Measurements from ENCODE around the gene ADIPOR2. TPM values are rescaled to one million over a fixed set of nuclear protein-coding genes. Genes with fewer than 3 reads are reported as not detected.

ADIPOR2 gene
- total and polyA plus RNA-seq, 2 donors (not counting 1 experiment from before 2014, with no cell fraction given), result 43.1 to 46.1 TPM

- no peak overlapping the region for H3K4me3 ChIP-seq (replicated peaks in 1 of 4; ENCODE audit: control extremely low read depth in 1 of 4, insufficient read depth in 1 of 4, low read depth in 3 of 4, low read length in 4 of 4)
- H3K36me3 ChIP-seq (ENCODE audit: control insufficient read depth, insufficient read depth, low read length), result no peaks in the 10 kb centered on the region
- peaks cover 18% of the 10 kb centered on the region for H3K27me3 ChIP-seq (ENCODE audit: control insufficient read depth, insufficient read depth, low read length)
- H2AFZ ChIP-seq (ENCODE audit: low read length), result no peak overlapping the region
- no peaks in the 10 kb centered on the region for H3K79me2 ChIP-seq (ENCODE audit: control insufficient read depth, insufficient read depth, low read length)
- no peak for DNase-seq (ENCODE audit: low read depth in 2 of 2)
- H4K20me1 ChIP-seq (ENCODE audit: control insufficient read depth, extremely low read depth, insufficient read depth, low read length), result no peaks in the 10 kb centered on the region
- no peak overlapping the region for H3K9ac ChIP-seq (ENCODE audit: insufficient read depth, low read length)
- H3K27ac ChIP-seq (ENCODE audit: insufficient read depth, low read length), result no peak overlapping the region
- TF ChIP-seq EZH2 (IDR thresholded peaks at IDR 0.05; ENCODE audit: low read length, missing control alignments) (no peak), CTCF (conservative IDR thresholded peaks at IDR 0.05 in 1 of 2, IDR thresholded peaks at IDR 0.05 in 1 of 2; ENCODE audit: low read depth in 1 of 2, low read length in 2 of 2) (no peak)
- no peaks in the 10 kb centered on the region for H3K4me1 ChIP-seq (ENCODE audit: control insufficient read depth, extremely low read depth, insufficient read depth, low read length)
- H3K9me3 ChIP-seq (ENCODE audit: control insufficient read depth, insufficient read depth, low read depth, low read length), result no peaks in the 10 kb centered on the region
- no peak overlapping the region for H3K4me2 ChIP-seq (ENCODE audit: extremely low read depth, insufficient read depth, low read length)
Measured at GRCh38 chr12:1811948-1812291, 121.0 kb downstream of the ADIPOR2 start.

GRCh38 chr12:1812650-1813302 lies 121.9 kb downstream of the ADIPOR2 start:
- Histone ChIP-seq H2AFZ (ENCODE audit: low read length) (no peak overlapping the region), H3K4me2 (ENCODE audit: extremely low read depth, insufficient read depth, low read length) (no peak overlapping the region), H3K4me3 (replicated peaks in 1 of 4; ENCODE audit: control extremely low read depth in 1 of 4, insufficient read depth in 1 of 4, low read depth in 3 of 4, low read length in 4 of 4) (no peak overlapping the region), H3K4me1 (ENCODE audit: control insufficient read depth, extremely low read depth, insufficient read depth, low read length) (no peaks in the 10 kb centered on the region), H3K36me3 (ENCODE audit: control insufficient read depth, insufficient read depth, low read length) (no peaks in the 10 kb centered on the region), H3K27ac (ENCODE audit: insufficient read depth, low read length) (no peak overlapping the region), H3K27me3 (ENCODE audit: control insufficient read depth, insufficient read depth, low read length) (peaks cover 18% of the 10 kb centered on the region), H3K79me2 (ENCODE audit: control insufficient read depth, insufficient read depth, low read length) (no peaks in the 10 kb centered on the region), H3K9me3 (ENCODE audit: control insufficient read depth, insufficient read depth, low read depth, low read length) (no peaks in the 10 kb centered on the region), H4K20me1 (ENCODE audit: control insufficient read depth, extremely low read depth, insufficient read depth, low read length) (no peaks in the 10 kb centered on the region), H3K9ac (ENCODE audit: insufficient read depth, low read length) (no peak overlapping the region)
- TF ChIP-seq CTCF (conservative IDR thresholded peaks at IDR 0.05 in 1 of 2, IDR thresholded peaks at IDR 0.05 in 1 of 2; ENCODE audit: low read depth in 1 of 2, low read length in 2 of 2), result no peak
- no peak for TF ChIP-seq EZH2 (IDR thresholded peaks at IDR 0.05; ENCODE audit: low read length, missing control alignments)
- DNase-seq (ENCODE audit: low read depth in 2 of 2), result peak; percentile 45 to 72

- no peaks in the 10 kb centered on the region for H3K4me1 ChIP-seq (ENCODE audit: control insufficient read depth, extremely low read depth, insufficient read depth, low read length)
- no peak for DNase-seq (ENCODE audit: low read depth in 2 of 2)
- no peaks in the 10 kb centered on the region for H3K9me3 ChIP-seq (ENCODE audit: control insufficient read depth, insufficient read depth, low read depth, low read length)
- no peak overlapping the region for H3K9ac ChIP-seq (ENCODE audit: insufficient read depth, low read length)
- TF ChIP-seq CTCF (conservative IDR thresholded peaks at IDR 0.05 in 1 of 2, IDR thresholded peaks at IDR 0.05 in 1 of 2; ENCODE audit: low read depth in 1 of 2, low read length in 2 of 2), result no peak
- TF ChIP-seq EZH2 (IDR thresholded peaks at IDR 0.05; ENCODE audit: low read length, missing control alignments), result no peak
- no peaks in the 10 kb centered on the region for H4K20me1 ChIP-seq (ENCODE audit: control insufficient read depth, extremely low read depth, insufficient read depth, low read length)
- H3K27me3 ChIP-seq (ENCODE audit: control insufficient read depth, insufficient read depth, low read length), result peaks cover 19% of the 10 kb centered on the region
- H3K4me3 ChIP-seq (replicated peaks in 1 of 4; ENCODE audit: control extremely low read depth in 1 of 4, insufficient read depth in 1 of 4, low read depth in 3 of 4, low read length in 4 of 4), result no peak overlapping the region
- no peak overlapping the region for H2AFZ ChIP-seq (ENCODE audit: low read length)
- H3K27ac ChIP-seq (ENCODE audit: insufficient read depth, low read length), result no peak overlapping the region
- no peaks in the 10 kb centered on the region for H3K79me2 ChIP-seq (ENCODE audit: control insufficient read depth, insufficient read depth, low read length)
- H3K36me3 ChIP-seq (ENCODE audit: control insufficient read depth, insufficient read depth, low read length), result no peaks in the 10 kb centered on the region
- no peak overlapping the region for H3K4me2 ChIP-seq (ENCODE audit: extremely low read depth, insufficient read depth, low read length)
Measured at GRCh38 chr12:1814266-1814665, 123.4 kb downstream of the ADIPOR2 start.

Measured in fibroblast of lung (primary cell).